GM23338 (cell line): Measurements from ENCODE around the gene SEC14L6. TPM values are rescaled to one million over a fixed set of nuclear protein-coding genes. Genes with fewer than 3 reads are reported as not detected.

Experiments
- ATAC-seq: fragments of 200-7000 bp; cut with Tn5 transposase; 3 replicates; pipeline ENCODE4 v1.9.1; 2020
- DNase-seq: peaks from one replicate; pipeline ENCODE4 v3.0.0-alpha.2; 2015; ENCODE audit warnings: low spot score
- H2AFZ ChIP-seq: fragments of 200-600 bp; sonication (generic); 2 replicates; pipeline ENCODE4 v1.8.0; 2016; ENCODE audit warnings: antibody characterized with exemption, mild to moderate bottlenecking, moderate library complexity
- H3F3A ChIP-seq: fragments of 200-600 bp; sonication (generic); replicated peaks from 2 replicates; pipeline ENCODE4 v1.8.0; 2017; ENCODE audit warnings: antibody characterized with exemption, mixed run types, low read depth
- H3K27ac ChIP-seq: fragments of 200-600 bp; sonication (generic); 2 replicates; pipeline ENCODE4 v1.6.1; 2016; ENCODE audit warnings: low read depth
- H3K27me3 ChIP-seq: fragments of 200-600 bp; sonication (generic); 2 replicates; pipeline ENCODE4 v1.8.0; 2016; ENCODE audit warnings: mild to moderate bottlenecking, mixed run types, moderate library complexity; ENCODE audit not compliant: insufficient read depth
- H3K36me3 ChIP-seq: fragments of 200-600 bp; sonication (generic); 2 replicates; pipeline ENCODE4 v1.8.0; 2016; ENCODE audit warnings: mild to moderate bottlenecking; ENCODE audit not compliant: insufficient read depth
- H3K4me1 ChIP-seq: fragments of 200-600 bp; sonication (generic); 2 replicates; pipeline ENCODE4 v1.8.0; 2016; ENCODE audit warnings: mild to moderate bottlenecking, moderate library complexity; ENCODE audit not compliant: insufficient read depth
- H3K4me2 ChIP-seq: fragments of 200-600 bp; sonication (generic); 2 replicates; pipeline ENCODE4 v1.7.1; 2017; ENCODE audit warnings: mixed run types
- H3K4me3 ChIP-seq: fragments of 200-600 bp; sonication (generic); 2 replicates; pipeline ENCODE4 v1.6.1; 2016; ENCODE audit warnings: mixed run types
- H3K79me2 ChIP-seq: fragments of 200-600 bp; sonication (generic); replicated peaks from 2 replicates; pipeline ENCODE4 v1.8.0; 2017; ENCODE audit warnings: mild to moderate bottlenecking; ENCODE audit not compliant: insufficient read depth
- H3K9me2 ChIP-seq: fragments of 200-600 bp; sonication (generic); 2 replicates; pipeline ENCODE4 v1.8.0; 2017; ENCODE audit not compliant: insufficient read depth
- H4K20me1 ChIP-seq: fragments of 200-600 bp; sonication (generic); replicated peaks from 2 replicates; pipeline ENCODE4 v1.8.0; 2017; ENCODE audit warnings: mild to moderate bottlenecking; ENCODE audit not compliant: insufficient read depth
- H3K27ac Mint-ChIP-seq: 2 replicates; pipeline ENCODE4 v1.8.0; 2020; ENCODE audit warnings: inconsistent platforms, mild to moderate bottlenecking, moderate library complexity, mixed read lengths
- H3K27me3 Mint-ChIP-seq: 3 replicates; pipeline ENCODE4 v1.8.0; 2022; ENCODE audit warnings: low read depth, mild to moderate bottlenecking, moderate library complexity, mixed read lengths, inconsistent platforms; ENCODE audit not compliant: insufficient read depth, poor library complexity
- H3K36me3 Mint-ChIP-seq: 3 replicates; pipeline ENCODE4 v1.8.0; 2021; ENCODE audit warnings: low read depth, mild to moderate bottlenecking, inconsistent platforms, moderate library complexity, mixed read lengths
- H3K4me1 Mint-ChIP-seq: 3 replicates; pipeline ENCODE4 v1.8.0; 2020; ENCODE audit warnings: mild to moderate bottlenecking, inconsistent platforms, mixed read lengths
- H3K4me3 Mint-ChIP-seq: 3 replicates; pipeline ENCODE4 v1.8.0; 2021; ENCODE audit warnings: moderate library complexity, mild to moderate bottlenecking, inconsistent platforms, mixed read lengths
- H3K9me3 Mint-ChIP-seq: 3 replicates; pipeline ENCODE4 v1.8.0; 2020; ENCODE audit warnings: moderate library complexity, mild to moderate bottlenecking, inconsistent platforms, mixed read lengths
- EZH2 ChIP-seq: fragments of 200-600 bp; sonication (generic); IDR thresholded peaks from one replicate; pipeline ENCODE4 v1.8.0; 2017; ENCODE audit warnings: antibody characterized with exemption, mild to moderate bottlenecking, low read depth; ENCODE audit not compliant: unreplicated experiment
- EZH2phosphoT487 ChIP-seq: fragments of 200-600 bp; sonication (generic); IDR thresholded peaks from one replicate; pipeline ENCODE4 v1.8.1; 2018; ENCODE audit warnings: antibody characterized with exemption; ENCODE audit not compliant: unreplicated experiment
- JUNB ChIP-seq: IDR thresholded peaks from one replicate; pipeline ENCODE4 v1.6.1; 2016; ENCODE audit warnings: antibody characterized with exemption; ENCODE audit not compliant: unreplicated experiment
- NANOG ChIP-seq: IDR thresholded peaks from 2 replicates; pipeline ENCODE4 v1.6.1; 2016; ENCODE audit warnings: antibody characterized with exemption, borderline replicate concordance
- POLR2AphosphoS5 ChIP-seq: IDR thresholded peaks from 2 replicates; pipeline ENCODE4 v1.6.1; 2016; ENCODE audit warnings: antibody characterized with exemption, low read depth
- STAT1 ChIP-seq: IDR thresholded peaks from one replicate; pipeline ENCODE4 v1.6.1; 2016; ENCODE audit warnings: antibody characterized with exemption; ENCODE audit not compliant: unreplicated experiment
- ZNF114 ChIP-seq: fragments of 250-450 bp; sonication (Bioruptor Pico); IDR thresholded peaks from 2 replicates; pipeline ENCODE4 v1.5.0; 2020; ENCODE audit warnings: mild to moderate bottlenecking, moderate library complexity
- ZNF331 ChIP-seq: fragments of 250-450 bp; sonication (Bioruptor Pico); IDR thresholded peaks from 2 replicates; pipeline ENCODE4 v1.5.0; 2020; ENCODE audit warnings: low read depth, mild to moderate bottlenecking, moderate library complexity
- long read RNA-seq: library from polyadenylated mRNA; unstranded; transcript quantifications from one replicate; pipeline ENCODE4 v2.0.0, GENCODE V29; 2020; ENCODE audit not compliant: unreplicated experiment
- polyA plus RNA-seq: library from polyadenylated mRNA; unstranded; fragments of >200 nt; fragmentation: Nextera tagmentation; extraction: Ambion mirVana; gene quantifications from 2 replicates; pipeline ENCODE4 v1.2.1, GENCODE V29; 2016
- total RNA-seq: library from RNA; depleted of rRNA; stranded (reverse); fragments of >200 nt; shearing (Covaris generic); gene quantifications from 2 replicates; pipeline ENCODE4 v1.2.3, GENCODE V29; 2014; rRNA removed
- TF ChIP-seq, protein P1 (sequence below): IDR thresholded peaks from one replicate; pipeline ENCODE4 v1.6.1; 2018; ENCODE audit warnings: antibody characterized with exemption; ENCODE audit not compliant: unreplicated experiment
- TF ChIP-seq, protein P2 (sequence below): fragments of 250-450 bp; sonication (Bioruptor Pico); IDR thresholded peaks from 2 replicates; pipeline ENCODE4 v1.5.0; 2020; ENCODE audit warnings: mild to moderate bottlenecking, moderate library complexity

The SEC14L6 gene
- total RNA-seq = 2.1 and 2.4 TPM in 2 replicates
- polyA plus RNA-seq = 0.50 and 0.84 TPM in 2 replicates
- long read RNA-seq = 0 reads

DNA sequence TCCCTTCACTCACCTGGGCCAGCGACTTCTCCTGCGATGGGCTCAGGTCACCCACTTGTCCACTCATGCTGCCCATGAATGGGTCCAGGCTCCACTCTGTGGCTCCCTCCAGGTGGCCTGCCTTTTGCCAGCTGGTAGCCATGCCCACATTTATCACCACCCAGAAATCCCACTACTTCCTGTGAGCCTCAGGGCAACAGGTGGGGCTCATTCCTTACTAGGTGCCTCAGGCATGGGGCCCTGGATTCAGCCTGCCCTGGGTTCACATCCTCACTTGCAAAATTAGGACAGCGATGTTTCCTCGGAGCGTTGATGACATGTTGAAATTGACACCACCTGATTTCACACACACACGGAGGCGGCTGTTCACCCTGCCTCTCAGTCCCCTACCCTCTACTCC is at the start of gene SEC14L6:
Gene SEC14L6, minus strand, starts transcription at position 126 of the 400 bp plus-strand sequence. Its CDS starts 59 bp downstream, at position 67.
- Histone ChIP-seq H3K27ac (no peak within 1 kb of the TSS), H3K9me2 (no peaks in the 10 kb centered on the region), H3K79me2 (no peaks in the 10 kb centered on the region), H3K27me3 (peaks cover 14% of the 10 kb centered on the region), H4K20me1 (no peaks in the 10 kb centered on the region), H3K4me3 (no peak within 1 kb of the TSS), H3K4me2 (no peak within 1 kb of the TSS), H3K36me3 (no peaks in the 10 kb centered on the region), H3F3A (0 out of 2 replicates have a peak, but pooled peaks cover 2% of the 10 kb centered on the region), H3K4me1 (no peaks in the 10 kb centered on the region; the same call in 1 of the 2 replicates), H2AFZ (no peak within 1 kb of the TSS)
- Mint-ChIP-seq H3K4me3 (no peak within 1 kb of the TSS), H3K4me1 (peaks cover 11% of the 10 kb centered on the region), H3K9me3 (peaks cover 5% of the 10 kb centered on the region; the same call in 1 of the 3 replicates), H3K27ac (no peak within 1 kb of the TSS), H3K27me3 (peaks cover 24% of the 10 kb centered on the region), H3K36me3 (no peaks in the 10 kb centered on the region; the same call in 2 of the 3 replicates)
- DNase-seq (no peak), ATAC-seq (no peak)
- no peak for TF ChIP-seq POLR2AphosphoS5
- TF ChIP-seq STAT1 = no peak
- TF ChIP-seq EZH2phosphoT487 = no peak
- TF ChIP-seq EZH2 = no peak
- TF ChIP-seq JUNB = no peak
- no peak for TF ChIP-seq NANOG
- TF ChIP-seq ZNF331 (CRISPR knock-in tag) = no peak
- TF ChIP-seq, protein P1, sequence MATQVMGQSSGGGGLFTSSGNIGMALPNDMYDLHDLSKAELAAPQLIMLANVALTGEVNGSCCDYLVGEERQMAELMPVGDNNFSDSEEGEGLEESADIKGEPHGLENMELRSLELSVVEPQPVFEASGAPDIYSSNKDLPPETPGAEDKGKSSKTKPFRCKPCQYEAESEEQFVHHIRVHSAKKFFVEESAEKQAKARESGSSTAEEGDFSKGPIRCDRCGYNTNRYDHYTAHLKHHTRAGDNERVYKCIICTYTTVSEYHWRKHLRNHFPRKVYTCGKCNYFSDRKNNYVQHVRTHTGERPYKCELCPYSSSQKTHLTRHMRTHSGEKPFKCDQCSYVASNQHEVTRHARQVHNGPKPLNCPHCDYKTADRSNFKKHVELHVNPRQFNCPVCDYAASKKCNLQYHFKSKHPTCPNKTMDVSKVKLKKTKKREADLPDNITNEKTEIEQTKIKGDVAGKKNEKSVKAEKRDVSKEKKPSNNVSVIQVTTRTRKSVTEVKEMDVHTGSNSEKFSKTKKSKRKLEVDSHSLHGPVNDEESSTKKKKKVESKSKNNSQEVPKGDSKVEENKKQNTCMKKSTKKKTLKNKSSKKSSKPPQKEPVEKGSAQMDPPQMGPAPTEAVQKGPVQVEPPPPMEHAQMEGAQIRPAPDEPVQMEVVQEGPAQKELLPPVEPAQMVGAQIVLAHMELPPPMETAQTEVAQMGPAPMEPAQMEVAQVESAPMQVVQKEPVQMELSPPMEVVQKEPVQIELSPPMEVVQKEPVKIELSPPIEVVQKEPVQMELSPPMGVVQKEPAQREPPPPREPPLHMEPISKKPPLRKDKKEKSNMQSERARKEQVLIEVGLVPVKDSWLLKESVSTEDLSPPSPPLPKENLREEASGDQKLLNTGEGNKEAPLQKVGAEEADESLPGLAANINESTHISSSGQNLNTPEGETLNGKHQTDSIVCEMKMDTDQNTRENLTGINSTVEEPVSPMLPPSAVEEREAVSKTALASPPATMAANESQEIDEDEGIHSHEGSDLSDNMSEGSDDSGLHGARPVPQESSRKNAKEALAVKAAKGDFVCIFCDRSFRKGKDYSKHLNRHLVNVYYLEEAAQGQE = no peak
- no peak for TF ChIP-seq ZNF114
- TF ChIP-seq, protein P2, sequence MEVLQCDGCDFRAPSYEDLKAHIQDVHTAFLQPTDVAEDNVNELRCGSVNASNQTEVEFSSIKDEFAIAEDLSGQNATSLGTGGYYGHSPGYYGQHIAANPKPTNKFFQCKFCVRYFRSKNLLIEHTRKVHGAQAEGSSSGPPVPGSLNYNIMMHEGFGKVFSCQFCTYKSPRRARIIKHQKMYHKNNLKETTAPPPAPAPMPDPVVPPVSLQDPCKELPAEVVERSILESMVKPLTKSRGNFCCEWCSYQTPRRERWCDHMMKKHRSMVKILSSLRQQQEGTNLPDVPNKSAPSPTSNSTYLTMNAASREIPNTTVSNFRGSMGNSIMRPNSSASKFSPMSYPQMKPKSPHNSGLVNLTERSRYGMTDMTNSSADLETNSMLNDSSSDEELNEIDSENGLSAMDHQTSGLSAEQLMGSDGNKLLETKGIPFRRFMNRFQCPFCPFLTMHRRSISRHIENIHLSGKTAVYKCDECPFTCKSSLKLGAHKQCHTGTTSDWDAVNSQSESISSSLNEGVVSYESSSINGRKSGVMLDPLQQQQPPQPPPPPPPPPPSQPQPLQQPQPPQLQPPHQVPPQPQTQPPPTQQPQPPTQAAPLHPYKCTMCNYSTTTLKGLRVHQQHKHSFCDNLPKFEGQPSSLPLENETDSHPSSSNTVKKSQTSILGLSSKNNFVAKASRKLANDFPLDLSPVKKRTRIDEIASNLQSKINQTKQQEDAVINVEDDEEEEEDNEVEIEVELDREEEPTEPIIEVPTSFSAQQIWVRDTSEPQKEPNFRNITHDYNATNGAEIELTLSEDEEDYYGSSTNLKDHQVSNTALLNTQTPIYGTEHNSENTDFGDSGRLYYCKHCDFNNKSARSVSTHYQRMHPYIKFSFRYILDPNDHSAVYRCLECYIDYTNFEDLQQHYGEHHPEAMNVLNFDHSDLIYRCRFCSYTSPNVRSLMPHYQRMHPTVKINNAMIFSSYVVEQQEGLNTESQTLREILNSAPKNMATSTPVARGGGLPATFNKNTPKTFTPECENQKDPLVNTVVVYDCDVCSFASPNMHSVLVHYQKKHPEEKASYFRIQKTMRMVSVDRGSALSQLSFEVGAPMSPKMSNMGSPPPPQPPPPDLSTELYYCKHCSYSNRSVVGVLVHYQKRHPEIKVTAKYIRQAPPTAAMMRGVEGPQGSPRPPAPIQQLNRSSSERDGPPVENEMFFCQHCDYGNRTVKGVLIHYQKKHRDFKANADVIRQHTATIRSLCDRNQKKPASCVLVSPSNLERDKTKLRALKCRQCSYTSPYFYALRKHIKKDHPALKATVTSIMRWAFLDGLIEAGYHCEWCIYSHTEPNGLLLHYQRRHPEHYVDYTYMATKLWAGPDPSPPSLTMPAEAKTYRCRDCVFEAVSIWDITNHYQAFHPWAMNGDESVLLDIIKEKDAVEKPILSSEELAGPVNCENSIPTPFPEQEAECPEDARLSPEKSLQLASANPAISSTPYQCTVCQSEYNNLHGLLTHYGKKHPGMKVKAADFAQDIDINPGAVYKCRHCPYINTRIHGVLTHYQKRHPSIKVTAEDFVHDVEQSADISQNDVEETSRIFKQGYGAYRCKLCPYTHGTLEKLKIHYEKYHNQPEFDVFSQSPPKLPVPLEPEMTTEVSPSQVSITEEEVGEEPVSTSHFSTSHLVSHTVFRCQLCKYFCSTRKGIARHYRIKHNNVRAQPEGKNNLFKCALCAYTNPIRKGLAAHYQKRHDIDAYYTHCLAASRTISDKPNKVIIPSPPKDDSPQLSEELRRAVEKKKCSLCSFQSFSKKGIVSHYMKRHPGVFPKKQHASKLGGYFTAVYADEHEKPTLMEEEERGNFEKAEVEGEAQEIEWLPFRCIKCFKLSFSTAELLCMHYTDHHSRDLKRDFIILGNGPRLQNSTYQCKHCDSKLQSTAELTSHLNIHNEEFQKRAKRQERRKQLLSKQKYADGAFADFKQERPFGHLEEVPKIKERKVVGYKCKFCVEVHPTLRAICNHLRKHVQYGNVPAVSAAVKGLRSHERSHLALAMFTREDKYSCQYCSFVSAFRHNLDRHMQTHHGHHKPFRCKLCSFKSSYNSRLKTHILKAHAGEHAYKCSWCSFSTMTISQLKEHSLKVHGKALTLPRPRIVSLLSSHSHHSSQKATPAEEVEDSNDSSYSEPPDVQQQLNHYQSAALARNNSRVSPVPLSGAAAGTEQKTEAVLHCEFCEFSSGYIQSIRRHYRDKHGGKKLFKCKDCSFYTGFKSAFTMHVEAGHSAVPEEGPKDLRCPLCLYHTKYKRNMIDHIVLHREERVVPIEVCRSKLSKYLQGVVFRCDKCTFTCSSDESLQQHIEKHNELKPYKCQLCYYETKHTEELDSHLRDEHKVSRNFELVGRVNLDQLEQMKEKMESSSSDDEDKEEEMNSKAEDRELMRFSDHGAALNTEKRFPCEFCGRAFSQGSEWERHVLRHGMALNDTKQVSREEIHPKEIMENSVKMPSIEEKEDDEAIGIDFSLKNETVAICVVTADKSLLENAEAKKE = no peak
